NCI-H2227 treated with DMSO at 0.1 percent for 48 hours (cell line): Measurements from ENCODE around the gene SLC25A33.
"Not testable (repeated sequence)": the region's sequence is repeated elsewhere in the genome, so short reads cannot be mapped to it uniquely, and the experiment has no call there.

ENCODE experiments used
- DNase-seq: peaks from one replicate; lab custom pipeline; 2025; lab: John Stamatoyannopoulos, UW

The SLC25A33 gene, protein sequence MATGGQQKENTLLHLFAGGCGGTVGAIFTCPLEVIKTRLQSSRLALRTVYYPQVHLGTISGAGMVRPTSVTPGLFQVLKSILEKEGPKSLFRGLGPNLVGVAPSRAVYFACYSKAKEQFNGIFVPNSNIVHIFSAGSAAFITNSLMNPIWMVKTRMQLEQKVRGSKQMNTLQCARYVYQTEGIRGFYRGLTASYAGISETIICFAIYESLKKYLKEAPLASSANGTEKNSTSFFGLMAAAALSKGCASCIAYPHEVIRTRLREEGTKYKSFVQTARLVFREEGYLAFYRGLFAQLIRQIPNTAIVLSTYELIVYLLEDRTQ

DNA sequence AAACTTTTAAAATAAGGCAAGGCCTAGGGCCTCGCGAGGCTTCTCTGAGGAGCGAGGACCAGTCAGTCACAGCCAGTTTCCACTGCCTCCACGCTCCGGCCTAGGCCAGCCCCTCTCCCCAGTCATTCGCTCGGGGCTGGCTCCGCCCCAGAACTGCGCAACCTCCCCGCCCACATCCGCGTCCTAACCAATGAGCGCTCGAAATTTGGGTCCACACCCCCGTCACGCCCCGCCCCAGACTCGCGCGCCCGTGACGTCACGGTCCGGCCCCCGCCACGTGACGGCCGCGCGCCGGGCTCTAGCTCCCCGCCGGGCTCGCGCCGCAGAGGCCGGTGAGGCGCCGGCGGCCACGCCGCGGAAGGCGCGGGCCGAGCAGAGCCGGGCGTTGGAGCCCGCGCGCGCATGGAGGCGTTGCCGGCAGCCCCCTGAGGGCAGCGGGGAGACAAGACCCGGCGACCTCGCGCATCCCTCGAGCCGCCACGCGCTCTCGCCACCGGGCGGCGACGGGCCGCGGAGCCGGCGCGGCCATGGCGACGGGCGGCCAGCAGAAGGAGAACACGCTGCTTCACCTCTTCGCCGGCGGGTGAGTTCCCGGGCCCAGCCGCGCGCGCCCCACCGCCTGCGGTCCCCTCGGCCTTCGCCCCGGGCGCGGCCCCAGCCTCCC is at the start of gene SLC25A33:
Gene SLC25A33, plus strand, starts transcription at position 301 of the 664 bp plus-strand sequence. Its CDS starts 227 bp downstream, at position 528.
- peak; percentile 98 for DNase-seq

DNA sequence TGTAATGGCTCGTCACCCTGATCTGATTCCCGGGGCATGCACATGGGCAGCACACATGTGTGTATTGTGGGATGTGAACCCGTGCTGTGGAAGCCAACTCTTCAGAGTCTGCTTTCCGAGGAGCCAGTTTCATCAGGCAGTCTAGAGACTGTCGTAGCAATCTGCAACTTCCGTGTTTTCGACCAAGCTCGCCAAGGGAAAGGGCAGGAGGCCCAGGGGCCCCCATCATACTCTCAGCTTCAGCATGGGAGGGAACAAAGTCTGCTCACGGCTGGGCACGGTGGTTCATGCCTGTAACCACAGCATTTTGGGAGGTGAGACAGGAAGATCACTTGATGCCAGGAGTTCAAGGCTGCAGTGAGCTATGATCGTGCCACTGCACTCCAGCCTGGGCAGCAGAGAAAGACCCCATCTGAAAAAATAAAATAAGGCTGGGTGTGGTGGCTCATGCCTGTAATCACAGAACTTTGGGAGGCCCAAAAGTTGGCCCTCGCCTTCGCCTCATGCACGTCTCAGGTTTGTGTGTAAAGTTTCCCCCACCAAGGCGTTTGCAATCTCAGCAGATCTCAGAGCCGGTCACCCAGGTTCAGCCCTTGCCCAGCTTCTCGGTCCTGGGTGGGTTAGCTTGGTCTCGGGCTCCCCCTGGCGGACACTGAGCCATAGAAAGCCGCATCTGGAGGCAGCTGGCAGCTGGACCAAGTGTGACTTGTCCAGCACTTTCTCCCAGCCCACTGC is 48.5 kb upstream of the SLC25A33 start:
- DNase-seq = peak; percentile 75

GRCh38 chr1:9493326-9493725 is 45.9 kb upstream of the SLC25A33 start:
- no peak for DNase-seq

DNA sequence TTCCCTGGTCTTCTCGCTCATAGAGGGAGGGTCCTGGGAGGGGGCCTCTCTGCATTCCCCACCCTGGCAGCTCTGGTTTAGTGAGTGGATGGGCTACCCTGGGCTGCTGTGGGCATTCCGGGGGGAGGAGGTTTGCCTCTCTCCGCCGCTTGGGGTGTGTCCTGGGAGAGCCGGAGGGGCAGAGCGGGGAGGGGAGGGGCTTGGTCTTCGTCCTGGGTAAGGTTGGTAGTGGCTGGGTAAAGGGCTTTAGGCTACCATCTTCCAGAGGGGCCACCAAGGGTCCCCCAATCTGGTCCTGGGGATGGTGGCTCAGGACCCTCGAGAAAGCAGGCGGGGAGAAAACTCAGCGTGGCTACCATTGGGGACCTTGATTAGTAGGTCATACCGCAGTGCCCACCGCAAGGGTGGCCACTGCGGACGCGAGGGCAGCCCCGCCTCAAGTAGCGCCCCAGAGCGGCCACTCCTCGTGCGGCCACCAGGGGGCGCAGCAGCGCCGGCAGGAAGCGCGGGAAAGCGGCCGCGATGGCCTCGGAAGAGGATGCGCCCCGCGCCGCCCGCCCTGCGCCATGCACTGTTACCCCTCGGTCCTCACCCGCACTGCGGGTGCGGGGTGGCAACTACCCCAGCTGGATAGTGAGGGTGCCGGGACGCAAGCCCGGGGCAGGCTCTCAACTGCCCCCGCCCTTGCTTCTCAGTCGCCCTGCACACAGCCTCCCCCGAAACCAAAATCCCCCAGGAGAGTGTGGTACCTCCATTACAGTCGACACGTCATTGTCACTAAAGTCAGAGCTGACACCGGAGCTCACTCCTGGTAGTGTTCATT is 44.1 kb upstream of the SLC25A33 start:
- DNase-seq = peak; percentile 7

- no peak for DNase-seq
Observed at GRCh38 chr1:9495854-9496374, 43.4 kb upstream of the SLC25A33 start.

DNA sequence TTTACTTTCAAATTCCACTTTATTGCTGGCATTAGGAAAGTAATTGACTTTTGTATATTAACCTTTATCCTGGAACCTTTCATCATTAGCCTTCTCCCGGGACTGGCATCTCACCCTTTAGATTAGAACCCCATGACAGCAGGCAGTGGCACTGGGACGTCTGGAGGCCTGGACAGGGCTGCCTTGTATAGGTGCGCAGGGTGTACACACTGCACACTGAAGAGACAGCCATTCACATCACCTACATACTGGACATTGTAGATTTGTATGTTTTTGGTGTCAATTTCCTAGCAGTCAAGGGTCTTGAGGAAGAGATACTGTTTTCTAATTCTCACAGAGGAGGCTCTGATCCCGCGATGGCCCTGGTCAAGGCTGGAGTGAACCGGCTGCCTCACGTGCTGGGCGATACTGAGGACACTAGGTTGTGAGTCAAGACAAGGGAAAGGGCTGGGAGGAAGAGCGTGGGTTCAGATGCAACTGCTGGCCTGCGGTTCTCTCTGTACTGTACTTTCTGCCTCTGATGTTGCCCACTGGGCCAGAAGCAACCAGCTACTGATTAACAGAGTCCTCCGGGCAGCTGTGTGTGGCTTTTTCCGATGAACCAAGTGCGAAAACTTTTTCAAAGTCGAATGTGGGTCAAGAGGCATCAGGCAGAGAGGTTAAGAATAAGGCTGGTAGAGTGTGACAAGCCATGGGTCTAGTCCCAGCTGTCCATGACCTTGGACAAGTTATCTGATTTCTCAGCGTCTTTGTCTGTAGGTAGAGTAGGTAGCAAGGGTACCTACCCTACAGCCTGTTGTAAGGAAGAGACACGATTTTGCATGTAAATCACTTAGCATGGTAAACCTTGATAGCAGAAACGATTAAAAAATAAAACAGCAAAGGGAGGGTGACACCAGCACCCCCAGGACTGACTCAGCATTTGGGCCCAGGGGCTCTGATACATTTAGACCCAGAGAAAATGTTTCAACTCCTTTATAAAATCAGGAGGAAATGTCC is 38.2 kb upstream of the SLC25A33 start:
- DNase-seq = no peak

DNA sequence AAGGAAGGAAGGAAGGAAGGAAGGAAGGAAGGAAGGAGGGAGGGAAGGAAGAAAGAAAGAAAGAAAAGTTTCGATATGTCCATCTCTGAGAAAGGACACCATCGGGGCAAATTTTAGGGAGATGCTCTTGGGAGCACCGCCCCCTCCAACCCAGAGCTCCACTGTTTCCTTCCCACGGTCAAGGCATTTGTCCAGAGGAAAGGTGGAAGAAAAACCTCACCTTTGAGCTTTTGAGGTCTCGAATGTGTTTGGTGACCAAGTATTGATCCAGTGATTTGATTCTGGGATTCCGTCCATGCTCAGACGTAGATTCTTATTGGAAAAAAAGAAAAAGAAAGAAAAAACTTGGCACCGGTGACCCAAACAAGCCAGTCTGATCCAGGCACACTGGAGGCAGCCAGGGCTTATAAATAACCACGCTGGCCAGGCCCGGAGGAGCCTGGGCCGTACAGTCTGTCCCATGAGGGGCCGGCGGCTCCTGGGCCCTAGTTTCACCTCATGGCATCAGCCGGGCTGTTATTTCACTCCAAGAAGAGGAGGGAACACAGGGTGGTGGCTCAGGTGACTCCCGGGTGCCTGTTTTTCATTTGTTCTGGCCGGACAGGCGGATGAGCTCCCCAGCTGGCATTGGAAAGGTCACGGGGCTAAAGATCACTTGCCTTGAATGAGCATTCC is 36.1 kb upstream of the SLC25A33 start:
- DNase-seq = no peak

- no peak for DNase-seq
Observed at GRCh38 chr1:9505143-9505542, 34.1 kb upstream of the SLC25A33 start.

DNA sequence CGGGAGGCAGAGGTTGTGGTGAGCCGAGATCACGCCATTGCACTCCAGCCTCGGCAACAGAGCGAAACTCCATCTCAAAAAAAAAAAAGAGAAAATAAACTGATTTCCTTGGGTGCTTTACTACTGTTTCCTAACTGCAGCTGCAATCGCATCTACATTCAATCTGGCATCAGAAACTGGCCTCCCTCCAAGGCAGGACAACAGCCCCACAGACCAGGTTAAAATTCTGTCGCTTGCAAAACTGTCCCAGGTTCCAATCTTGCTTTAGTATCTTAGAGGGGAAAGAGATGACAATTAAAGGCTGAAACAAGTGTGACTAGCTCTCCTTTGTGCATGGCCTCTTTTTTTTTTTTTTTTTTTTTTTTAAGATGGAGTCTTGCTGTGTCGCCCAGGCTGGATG is 32.4 kb upstream of the SLC25A33 start:
- no peak for DNase-seq

DNA sequence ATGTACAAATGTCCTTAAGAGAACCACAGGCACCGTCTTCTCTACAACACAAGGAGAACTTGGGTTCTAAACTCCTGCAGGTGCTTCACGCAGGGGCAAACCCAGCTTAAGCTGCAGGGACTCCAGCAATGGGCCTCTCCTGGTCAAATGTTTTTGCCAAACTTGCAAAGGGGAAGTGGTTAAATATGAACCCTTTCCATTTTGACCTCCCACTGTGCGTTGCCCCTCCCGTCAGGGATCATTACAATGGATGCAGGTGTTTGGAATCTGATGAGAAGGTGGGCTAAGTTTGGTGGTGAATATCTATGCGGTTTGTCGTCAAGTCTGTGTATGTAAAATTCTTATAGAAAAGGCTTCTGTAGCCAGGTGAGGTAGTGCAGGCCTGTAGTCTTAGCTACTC is 29.1 kb upstream of the SLC25A33 start:
- DNase-seq = no peak

- not testable (repeated sequence) for DNase-seq
Observed at GRCh38 chr1:9515550-9515949, 23.7 kb upstream of the SLC25A33 start.

- no peak for DNase-seq
Observed at GRCh38 chr1:9518454-9518998, 20.7 kb upstream of the SLC25A33 start.

GRCh38 chr1:9520411-9520810 is 18.9 kb upstream of the SLC25A33 start:
- DNase-seq = no peak

DNA sequence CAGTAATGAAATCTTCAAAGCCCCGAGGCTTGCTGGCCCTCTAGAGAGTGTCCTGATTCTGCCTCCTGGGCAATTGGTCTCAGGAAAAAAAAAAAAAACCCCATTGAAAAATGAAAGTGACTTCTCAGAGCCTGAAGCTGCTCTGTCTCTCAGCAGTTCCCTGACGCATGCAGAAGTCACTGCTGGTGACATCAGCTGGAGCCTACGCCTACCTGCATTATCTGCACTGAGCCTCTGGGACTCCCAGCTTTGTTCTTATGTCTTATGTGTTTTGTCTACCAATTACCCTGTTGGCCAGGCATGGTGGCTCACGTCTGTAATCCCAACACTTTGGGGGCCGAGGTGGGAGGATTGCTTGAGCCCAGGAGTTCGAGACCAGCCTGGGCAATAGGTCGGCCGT is 10.1 kb upstream of the SLC25A33 start:
- DNase-seq = no peak

DNA sequence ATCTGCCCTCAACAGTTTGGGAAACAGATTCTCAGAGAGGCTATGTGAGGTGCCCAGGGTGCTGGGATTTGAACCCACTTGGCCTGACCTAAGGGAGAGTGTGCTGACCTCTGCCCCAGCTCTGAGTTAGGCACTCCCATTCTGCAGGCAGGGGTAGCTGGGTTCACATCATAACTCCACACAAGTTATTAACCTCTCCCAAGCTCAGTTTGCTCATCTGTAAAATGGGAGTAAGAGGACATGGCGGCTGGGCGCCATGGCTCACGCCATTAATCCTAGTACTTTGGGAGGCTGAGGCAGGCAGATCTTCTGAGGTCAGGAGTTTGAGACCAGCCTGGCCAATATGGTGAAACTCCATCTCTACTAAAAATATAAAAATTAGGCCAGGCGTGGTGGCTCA is 8.9 kb upstream of the SLC25A33 start:
- DNase-seq = no peak

- DNase-seq = no peak
Observed at GRCh38 chr1:9534953-9535352, 4.3 kb upstream of the SLC25A33 start.

DNA sequence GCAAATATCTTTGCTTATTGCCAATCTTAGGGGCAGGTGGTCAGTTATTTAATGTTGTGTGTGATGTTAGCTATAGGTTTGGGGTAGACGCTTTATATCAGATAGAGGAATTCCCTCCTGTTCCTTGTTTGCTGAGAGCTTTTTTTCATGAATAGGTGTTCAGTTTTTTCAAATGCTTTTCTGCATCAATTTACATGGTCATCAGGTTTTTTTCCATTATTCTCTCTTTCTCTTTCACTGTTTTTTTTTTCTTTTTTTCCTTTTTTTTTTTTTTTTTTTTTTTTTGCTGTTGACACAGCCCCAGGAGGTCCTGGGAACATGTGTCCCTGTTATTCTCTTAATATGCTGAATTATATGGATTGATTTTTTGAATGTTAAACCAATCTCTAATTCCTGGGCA is 3.0 kb upstream of the SLC25A33 start:
- no peak for DNase-seq

- no peak for DNase-seq
Observed at GRCh38 chr1:9537863-9538668, 1.2 kb upstream of the SLC25A33 start.

- no peak for DNase-seq
Observed at GRCh38 chr1:9538669-9539164, 548 bp upstream of the SLC25A33 start.
